PC-3 (cell line): ENCODE data around the gene RETREG1.

Experiments
- CTCF ChIP-seq: fragments of 300-600 bp; sonication (generic); conservative IDR thresholded peaks from 2 replicates; pipeline ENCODE4 v1.5.1; 2017; ENCODE audit warnings: antibody characterized with exemption, low read depth, mild to moderate bottlenecking, low read length
- EZH2phosphoT487 ChIP-seq: fragments of 300-600 bp; sonication (generic); IDR thresholded peaks from 2 replicates; pipeline ENCODE4 v1.6.1; 2018; ENCODE audit warnings: mild to moderate bottlenecking, antibody characterized with exemption, low read length, borderline replicate concordance

- TF ChIP-seq CTCF (no peak), EZH2phosphoT487 (no peak)
Measured at GRCh38 chr5:16548115-16548514, 68.7 kb downstream of the RETREG1 start.
